NT2/D1 (cell line): ENCODE data around the gene PYROXD2.

Experiments
- SUZ12 ChIP-seq: IDR thresholded peaks from 2 replicates; pipeline ENCODE4 v1.6.1; 2011; ENCODE audit not compliant: insufficient read length, insufficient read depth; ENCODE audit errors: extremely low read depth
- YY1 ChIP-seq: IDR thresholded peaks from 2 replicates; pipeline ENCODE4 v1.6.1; 2011; ENCODE audit not compliant: insufficient read length, insufficient read depth

GRCh38 chr10:98363220-98363619 lies 51.8 kb downstream of the PYROXD2 start:
- no peak for TF ChIP-seq YY1
- no peak for TF ChIP-seq SUZ12
